Measurements from ENCODE around the gene MRPL52.
A peak's percentile ranks its signal among the peaks of the same experiment; 100 is the strongest.
"Not testable (repeated sequence)": the region's sequence is repeated elsewhere in the genome, so short reads cannot be mapped to it uniquely, and the experiment has no call there.

Gene MRPL52

DNA sequence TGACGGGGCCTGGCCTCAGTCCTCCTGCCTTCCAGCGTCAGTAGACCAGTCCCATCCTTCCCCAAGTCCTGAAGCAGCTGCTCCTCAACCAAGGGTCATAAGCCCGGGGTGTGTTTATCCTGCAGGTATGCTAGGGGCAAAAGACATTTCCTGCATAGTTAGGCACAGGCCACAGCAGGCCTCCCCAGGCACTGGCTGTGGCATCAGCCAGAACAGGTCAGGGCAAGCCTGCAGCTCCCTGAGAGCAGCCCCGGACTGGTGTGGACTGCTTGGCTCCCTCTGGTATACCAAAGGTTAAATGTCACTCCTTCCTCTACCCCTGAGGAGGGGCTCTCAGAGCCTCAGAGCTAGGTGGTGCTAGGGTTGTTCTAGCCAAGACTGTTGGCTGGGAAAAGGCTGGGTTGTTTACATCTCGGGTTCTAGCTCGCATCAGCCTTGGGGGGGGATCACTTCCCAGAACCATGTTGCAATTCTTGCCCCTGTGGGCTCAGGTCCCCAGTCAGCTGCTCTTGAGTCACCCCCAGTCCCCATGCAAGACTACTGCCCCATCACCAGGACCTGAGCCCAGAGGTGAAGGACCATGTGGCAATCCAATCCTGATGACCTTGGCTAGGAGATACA, 9.6 kb downstream of the MRPL52 start:
- DNase-seq = no peak

DNA sequence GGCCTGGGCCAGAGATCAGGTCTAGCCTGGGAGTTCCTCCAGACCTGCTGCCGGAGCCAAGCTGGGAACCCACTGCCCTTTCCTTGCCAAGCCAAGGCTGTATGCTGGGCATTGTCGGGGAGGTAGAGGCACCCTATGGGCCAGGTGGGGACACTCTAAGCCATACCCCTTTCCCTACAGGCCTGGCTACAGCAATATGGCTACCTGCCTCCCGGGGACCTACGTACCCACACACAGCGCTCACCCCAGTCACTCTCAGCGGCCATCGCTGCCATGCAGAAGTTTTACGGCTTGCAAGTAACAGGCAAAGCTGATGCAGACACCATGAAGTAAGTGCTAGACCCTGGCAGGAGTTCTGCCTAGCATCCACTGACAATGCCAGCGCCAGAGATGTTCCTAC, 11.6 kb downstream of the MRPL52 start:
- no peak for DNase-seq

DNA sequence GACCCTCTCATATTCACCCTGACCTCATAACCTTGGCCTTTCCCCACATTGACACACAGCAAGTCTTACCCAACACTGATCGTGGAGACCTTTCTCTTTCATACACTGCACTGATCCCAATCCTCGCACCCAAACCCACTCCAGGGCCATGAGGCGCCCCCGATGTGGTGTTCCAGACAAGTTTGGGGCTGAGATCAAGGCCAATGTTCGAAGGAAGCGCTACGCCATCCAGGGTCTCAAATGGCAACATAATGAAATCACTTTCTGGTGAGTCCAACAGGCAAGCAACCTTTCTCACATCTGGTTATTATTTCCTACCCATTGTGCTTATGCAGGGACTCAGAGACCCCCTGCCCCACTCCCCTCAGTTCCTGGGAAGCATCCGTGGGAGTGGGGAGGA, 12.1 kb downstream of the MRPL52 start:
- no peak for DNase-seq

DNA sequence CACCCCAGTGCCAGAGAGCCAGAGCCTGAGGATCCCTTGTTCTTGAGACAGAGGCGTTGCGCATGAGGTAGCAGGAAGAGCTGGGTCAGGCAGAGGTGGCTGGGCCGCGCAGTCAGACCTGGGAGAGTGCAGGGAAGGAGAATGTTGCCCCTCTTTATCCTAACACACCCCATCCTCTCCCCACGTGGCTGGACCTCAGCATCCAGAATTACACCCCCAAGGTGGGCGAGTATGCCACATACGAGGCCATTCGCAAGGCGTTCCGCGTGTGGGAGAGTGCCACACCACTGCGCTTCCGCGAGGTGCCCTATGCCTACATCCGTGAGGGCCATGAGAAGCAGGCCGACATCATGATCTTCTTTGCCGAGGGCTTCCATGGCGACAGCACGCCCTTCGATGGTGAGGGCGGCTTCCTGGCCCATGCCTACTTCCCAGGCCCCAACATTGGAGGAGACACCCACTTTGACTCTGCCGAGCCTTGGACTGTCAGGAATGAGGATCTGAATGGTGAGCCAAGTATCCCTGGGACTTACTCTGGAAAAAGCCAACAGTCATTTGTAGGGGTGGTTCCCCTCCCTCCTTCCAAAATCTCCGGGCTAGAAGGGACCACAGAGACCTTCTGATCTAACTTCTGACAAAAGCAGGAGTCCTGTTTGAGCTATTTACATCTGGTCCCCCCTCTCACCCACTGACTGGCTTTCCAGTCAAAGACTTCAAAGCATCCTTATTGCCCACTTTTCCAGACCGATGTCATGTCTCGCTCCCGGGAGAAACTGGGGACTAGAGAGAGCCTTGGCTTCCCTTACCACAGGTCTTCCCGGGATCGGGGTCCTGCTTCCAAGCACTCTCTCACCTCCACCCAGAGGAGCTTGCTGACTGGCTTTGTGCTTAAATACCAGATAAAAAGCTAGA, 12.8 kb downstream of the MRPL52 start:
- no peak for DNase-seq

DNA sequence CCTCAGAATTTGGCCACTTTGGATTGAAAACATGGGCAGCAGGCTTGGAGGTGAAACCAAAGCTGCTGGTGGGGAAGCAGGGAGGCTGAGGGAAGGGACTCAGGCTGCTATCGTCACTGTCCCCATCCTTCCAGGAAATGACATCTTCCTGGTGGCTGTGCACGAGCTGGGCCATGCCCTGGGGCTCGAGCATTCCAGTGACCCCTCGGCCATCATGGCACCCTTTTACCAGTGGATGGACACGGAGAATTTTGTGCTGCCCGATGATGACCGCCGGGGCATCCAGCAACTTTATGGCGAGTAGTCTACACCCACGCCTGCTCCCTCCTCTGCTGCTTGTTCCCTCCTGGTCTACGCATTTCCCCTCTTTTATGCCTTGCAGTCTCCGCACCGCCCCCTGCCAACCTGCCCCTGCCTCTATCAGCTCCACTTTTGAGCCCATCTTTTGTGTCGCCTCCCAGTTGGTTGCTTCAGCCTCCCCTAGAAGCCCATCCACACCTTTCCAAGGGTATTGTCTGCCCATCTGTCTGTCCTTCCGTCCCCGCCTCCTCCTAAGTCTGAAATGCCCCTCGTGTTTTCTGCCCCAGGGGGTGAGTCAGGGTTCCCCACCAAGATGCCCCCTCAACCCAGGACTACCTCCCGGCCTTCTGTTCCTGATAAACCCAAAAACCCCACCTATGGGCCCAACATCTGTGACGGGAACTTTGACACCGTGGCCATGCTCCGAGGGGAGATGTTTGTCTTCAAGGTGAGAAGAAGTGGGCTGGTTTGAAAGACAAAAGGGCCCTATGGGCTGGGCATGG, 13.6 kb downstream of the MRPL52 start:
- DNase-seq = no peak

DNA sequence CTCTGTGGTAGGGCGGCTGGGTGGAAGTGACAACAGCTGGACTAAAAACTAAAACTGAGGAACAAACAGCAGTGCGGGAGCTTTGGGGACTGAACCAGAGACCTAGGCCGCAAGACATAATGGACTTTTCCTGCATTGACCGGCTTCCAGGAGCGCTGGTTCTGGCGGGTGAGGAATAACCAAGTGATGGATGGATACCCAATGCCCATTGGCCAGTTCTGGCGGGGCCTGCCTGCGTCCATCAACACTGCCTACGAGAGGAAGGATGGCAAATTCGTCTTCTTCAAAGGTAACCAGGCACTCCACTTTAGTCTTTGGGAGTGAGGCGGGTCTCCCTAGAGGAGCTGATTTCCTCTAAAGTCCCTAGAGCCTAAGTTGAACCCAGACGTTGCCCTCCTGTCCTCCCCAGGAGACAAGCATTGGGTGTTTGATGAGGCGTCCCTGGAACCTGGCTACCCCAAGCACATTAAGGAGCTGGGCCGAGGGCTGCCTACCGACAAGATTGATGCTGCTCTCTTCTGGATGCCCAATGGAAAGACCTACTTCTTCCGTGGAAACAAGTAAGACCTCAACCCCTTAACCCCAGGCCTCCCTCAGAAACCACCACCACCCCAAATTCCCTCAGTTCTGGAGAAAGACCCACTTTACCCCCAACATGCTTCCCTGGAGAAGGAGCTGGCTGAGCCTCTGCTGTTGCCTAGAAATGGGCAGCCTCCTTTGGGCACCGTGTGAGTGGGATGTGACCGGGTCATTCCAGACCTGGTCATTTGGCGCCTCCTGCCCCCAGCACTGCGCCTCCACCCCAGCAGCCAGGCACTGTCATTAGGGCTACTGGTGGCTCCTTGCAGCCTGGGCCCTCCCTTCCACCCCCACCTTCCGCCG, 14.8 kb downstream of the MRPL52 start:
- no peak for DNase-seq

DNA sequence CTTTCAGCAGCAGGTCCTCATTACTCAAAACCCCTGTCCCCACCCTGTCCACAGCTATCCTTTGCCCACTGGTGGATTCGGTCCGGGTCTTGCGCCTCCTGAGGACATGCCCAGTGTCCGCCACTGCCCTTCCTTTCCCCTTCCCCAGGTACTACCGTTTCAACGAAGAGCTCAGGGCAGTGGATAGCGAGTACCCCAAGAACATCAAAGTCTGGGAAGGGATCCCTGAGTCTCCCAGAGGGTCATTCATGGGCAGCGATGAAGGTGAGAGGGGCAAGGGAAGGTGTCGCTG, 15.4 kb downstream of the MRPL52 start:
- no peak for DNase-seq

DNA sequence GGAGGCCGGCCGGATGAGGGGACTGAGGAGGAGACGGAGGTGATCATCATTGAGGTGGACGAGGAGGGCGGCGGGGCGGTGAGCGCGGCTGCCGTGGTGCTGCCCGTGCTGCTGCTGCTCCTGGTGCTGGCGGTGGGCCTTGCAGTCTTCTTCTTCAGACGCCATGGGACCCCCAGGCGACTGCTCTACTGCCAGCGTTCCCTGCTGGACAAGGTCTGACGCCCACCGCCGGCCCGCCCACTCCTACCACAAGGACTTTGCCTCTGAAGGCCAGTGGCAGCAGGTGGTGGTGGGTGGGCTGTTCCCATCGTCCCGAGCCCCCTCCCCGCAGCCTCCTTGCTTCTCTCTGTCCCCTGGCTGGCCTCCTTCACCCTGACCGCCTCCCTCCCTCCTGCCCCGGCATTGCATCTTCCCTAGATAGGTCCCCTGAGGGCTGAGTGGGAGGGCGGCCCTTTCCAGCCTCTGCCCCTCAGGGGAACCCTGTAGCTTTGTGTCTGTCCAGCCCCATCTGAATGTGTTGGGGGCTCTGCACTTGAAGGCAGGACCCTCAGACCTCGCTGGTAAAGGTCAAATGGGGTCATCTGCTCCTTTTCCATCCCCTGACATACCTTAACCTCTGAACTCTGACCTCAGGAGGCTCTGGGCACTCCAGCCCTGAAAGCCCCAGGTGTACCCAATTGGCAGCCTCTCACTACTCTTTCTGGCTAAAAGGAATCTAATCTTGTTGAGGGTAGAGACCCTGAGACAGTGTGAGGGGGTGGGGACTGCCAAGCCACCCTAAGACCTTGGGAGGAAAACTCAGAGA, 16.3 kb downstream of the MRPL52 start:
- no peak for DNase-seq

DNA sequence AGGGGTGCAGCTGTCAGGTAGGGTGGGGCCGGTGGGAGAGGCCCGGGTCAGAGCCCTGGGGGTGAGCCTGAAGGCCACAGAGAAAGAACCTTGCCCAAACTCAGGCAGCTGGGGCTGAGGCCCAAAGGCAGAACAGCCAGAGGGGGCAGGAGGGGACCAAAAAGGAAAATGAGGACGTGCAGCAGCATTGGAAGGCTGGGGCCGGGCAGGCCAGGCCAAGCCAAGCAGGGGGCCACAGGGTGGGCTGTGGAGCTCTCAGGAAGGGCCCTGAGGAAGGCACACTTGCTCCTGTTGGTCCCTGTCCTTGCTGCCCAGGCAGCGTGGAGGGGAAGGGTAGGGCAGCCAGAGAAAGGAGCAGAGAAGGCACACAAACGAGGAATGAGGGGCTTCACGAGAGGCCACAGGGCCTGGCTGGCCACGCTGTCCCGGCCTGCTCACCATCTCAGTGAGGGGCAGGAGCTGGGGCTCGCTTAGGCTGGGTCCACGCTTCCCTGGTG, 17.2 kb downstream of the MRPL52 start:
- no peak for DNase-seq

DNA sequence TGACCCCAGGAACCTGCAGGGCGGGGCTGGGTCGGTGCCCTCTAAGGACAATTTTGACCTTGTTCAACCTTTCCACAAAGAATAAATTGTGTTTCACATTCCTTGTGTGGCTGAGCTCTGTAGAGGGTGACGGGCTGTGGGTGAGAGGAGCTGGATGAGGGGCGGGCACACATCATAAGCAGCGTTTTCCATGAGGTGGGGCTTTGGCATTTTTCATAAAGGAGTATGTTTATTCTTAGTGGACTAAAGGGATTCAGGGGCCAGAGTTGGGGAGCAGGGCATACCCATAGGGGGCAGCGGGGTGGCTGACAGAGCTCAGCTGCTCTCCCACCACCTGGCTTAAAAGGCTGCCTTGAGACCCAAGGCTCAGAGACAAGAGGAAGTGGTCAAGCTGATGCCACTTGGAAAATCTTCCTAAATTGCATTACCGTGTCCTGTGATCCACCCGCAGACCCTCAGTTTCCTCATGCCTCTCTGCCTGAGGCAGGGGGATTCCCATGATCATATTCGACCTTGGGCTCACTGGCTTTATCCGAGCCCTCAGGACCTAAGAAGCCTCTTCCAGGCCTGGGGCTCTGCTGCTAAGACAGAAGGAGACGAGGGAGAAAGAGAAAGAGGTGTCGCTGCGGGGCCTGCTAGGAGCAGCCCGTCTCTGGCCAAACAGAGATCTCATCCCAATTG, 18.1 kb downstream of the MRPL52 start:
- DNase-seq = no peak

DNA sequence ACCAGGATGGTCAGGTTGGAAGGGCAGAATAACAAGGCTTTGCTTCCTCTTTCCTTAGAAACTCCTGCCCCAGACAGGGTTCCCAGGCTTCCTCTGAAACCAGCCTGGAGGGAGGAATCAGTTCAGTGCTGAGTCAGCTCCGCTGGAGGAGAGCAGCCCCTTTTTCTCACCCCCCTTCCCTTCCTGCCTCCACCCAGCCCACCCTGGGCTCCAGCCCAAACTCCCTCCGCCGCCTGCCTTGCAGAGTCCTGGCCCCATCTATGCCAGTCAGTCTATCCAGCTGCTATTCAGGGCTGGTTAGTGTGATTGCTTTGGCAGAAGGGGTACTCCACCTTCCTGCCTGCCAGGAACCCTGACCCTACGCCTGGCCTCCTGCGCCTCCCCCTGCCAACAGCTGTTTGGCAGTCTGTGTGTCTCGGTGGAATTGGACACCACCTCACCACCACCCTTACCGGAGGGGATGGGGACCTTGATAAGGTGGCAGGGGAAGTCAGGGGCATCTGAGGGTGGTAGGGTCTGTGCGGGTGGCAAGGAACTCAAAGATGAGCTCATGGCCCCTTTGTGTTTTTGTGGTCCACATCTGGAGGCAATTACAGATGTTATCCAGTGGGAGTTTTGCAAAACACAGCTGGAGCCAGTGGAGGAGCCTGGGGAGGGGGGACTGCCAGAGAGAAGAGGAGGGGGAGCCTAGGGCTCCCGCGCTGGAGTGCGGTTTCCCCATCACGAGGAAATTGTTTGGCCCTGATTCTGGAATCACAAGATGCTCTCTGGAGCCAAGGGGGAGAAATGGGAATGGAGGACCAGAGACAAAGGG, 18.9 kb downstream of the MRPL52 start:
- DNase-seq = peak; percentile 34

DNA sequence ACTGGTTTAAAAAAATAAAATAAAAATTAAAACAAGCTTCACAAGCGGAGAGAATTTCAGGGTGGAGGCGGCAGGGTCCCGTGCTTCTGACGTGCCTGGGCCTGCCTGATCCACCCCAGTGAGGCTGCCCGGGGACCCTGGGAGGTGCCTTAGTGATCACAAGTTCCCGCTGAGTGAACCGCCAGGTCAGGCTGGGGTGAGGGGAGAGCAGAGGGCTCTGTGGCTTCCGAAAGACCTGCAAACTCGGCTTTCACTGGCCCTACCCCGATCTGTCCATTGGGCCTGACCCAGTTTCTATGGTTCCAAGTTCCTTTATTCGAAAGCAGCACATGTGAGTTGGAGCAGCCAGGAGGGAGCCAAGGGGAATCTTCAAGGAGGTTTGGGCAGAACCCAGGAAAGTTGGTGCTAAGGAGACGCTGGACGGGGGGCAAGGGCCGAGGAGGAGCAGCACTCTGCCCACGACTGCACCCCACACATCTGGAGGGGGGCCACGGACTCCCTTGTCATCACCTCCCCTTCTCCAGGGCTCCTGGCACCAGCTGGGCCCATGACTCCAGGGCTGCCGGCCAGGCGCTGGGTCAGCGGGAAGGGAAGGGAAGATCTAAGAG, 19.6 kb downstream of the MRPL52 start:
- no peak for DNase-seq

DNA sequence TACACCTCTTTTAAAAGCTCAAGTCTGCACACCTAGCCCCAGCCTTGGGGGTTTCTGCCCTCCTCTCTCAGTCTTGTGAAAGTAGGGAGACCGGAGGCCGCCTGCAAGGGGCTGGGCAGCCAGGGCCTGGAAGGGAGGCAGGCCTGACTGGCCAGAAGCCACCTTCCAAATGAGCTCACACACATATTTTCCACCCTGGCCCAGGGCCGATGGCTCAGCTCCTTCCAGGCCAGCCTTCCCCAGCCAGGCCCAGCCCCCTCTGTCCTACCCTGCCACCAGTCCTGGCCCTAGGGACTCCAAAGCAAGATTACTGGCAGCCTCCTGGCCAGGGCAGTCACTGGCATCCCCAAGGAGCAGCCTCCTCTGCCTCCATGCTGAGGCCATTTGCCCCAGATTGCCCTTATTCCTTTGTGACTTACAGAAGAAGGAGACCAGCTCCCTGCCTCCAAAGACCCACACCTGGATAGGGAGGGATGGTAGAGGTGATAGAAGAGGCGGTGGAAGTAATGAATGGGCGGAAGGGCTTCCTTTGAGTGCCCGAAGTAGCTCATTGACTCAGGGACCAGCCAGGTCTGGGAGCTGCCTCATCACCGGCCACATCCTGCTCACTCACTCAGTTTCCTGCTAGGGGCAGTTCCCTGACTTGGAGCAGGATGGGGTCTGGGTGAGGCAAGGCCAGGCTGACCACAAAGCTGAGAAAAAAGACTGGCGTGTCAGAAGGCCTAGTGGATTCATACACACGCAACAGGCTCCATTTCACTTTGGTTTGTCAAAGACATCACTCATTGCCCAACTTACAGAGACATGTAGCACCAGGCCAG, 21.5 kb downstream of the MRPL52 start:
- DNase-seq = peak; percentile 94

DNA sequence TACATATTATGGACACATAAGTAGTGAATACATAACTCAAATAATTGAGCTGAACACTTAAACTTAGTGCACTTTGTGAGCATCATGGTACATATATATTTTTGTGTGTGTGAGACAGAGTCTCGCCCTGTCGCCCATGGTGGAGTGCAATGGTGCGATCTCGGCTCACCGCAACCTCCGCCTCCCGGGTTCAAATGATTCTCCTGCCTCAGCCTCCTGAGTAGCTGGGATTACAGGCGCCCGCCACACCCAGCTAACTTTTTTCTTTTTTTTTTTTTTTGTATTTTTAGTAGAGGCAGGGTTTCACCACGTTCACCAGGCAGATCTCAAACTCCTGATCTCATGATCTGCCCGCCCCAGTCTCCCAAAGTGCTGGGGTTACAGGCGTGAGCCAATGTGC, 22.5 kb downstream of the MRPL52 start:
- DNase-seq = not testable (repeated sequence)

DNA sequence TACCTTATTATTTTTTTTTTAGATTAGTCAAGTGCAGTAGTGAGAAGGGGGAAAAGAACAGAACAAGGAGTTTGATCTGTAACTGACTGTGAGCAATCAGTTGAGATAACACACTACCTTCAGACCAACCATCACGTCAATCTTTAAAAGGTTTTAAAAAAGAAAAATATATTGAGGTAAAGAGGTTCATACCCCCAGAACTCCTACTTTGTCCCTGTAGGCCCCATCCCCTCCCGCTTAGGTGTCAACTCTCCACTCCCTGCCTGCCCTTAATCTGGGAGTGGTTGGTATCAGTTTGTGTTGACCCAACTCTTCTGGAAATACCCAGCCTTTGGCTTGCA, 22.9 kb downstream of the MRPL52 start:
- no peak for DNase-seq

DNA sequence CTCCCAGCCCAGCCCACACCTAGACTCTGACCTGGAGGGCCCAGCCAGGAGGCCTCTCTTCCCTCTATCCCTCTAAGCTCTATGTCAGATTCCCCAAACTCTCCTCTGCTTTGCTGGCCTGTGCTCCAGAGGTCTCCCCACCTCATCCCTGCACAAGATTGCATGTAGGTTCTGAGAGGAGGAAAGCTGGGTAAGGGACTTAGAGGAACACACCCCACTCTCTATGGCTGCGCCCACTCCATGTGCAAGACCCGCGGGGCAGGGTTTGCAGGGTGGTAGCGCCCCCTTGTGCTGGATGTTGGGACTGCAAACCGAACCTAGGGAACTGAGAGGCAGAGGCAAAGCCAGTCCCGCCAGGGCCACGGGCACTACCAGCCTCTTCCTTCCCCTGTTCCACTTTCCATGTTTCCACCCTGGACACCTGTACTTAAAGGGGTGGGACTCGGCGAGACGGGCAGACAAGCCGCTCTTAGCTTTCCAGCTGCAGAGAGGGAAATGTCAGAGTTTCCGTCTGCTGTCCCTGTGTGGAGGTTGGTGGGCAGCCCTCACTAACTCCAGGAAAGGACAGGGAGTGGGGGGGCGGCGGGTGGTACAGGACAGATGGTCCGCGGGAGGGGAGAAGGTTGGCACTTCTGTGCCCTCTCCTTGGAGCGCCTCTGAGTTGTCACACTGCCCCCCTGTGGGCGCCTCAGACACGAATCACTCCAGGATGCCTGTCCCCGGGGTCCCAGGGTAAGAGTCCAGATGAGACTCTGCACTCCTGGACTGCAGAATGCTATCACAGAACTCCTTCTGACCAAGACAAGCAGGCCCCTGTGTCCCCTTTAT, 23.5 kb downstream of the MRPL52 start:
- DNase-seq = peak; percentile 70

DNA sequence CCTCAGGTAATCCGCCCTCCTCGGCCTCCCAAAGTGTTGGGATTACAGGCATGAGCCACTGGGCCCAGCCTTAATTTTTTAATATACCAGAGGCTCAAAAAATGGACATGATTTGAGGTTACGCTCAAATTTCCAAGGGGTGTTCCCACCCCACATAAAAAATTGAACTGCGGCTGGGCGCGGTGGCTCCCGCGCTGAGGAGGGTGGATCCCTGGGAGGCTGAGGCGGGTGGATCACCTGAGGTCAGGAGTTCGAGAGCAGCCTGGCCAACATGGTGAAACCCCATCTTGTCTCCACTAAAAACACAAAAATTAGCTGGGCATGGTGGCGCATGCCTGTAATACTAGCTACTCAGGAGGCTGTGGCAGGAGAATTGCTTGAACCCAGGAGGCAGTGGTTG, 24.6 kb downstream of the MRPL52 start:
- not testable (repeated sequence) for DNase-seq

All from NCI-H226 (cell line).